Spleen (tissue), 11 donors: ENCODE results near the gene KLRC1. TPM values are rescaled to one million over a fixed set of nuclear protein-coding genes. Genes with fewer than 3 reads are reported as not detected.
"Not testable (repeated sequence)": the region's sequence is repeated elsewhere in the genome, so short reads cannot be mapped to it uniquely, and the experiment has no call there.

Source experiments
- DNase-seq: peaks from one replicate; pipeline ENCODE4 v3.0.0-alpha.2; 2020
- H3K27ac ChIP-seq, 8 donors: fragments of 200-600 bp; sonication (generic) in 7 of 8; 1 replicate in 4 of 8; 2 replicates in 4 of 8; pipeline versions ENCODE4 v1.5.0 to v1.8.0; 2016 to 2021; ENCODE audit warnings: inconsistent platforms in 4 of 8, mild to moderate bottlenecking in 4 of 8, moderate library complexity in 1 of 8
- H3K27me3 ChIP-seq, 7 donors: fragments of 200-600 bp; sonication (generic) in 6 of 7; replicated peaks in 1 of 7; 1 replicate in 4 of 7; 2 replicates in 3 of 7; pipeline versions ENCODE4 v1.5.0 to v1.8.0; 2016 to 2021; ENCODE audit warnings: inconsistent platforms in 3 of 7, mild to moderate bottlenecking in 1 of 7
- H3K36me3 ChIP-seq, 6 donors: fragments of 200-600 bp; sonication (generic) in 5 of 6; 1 replicate in 4 of 6; 2 replicates in 2 of 6; pipeline versions ENCODE4 v1.5.0 to v1.8.0; 2016 to 2021; ENCODE audit warnings: inconsistent platforms in 2 of 6
- H3K4me1 ChIP-seq, 6 donors: fragments of 200-600 bp; sonication (generic) in 5 of 6; 1 replicate in 3 of 6; 2 replicates in 3 of 6; pipeline versions ENCODE4 v1.5.0 to v1.8.0; 2016 to 2021; ENCODE audit warnings: inconsistent platforms in 3 of 6
- H3K4me3 ChIP-seq, 8 donors: fragments of 200-600 bp; sonication (generic) in 7 of 8; 1 replicate in 4 of 8; 2 replicates in 4 of 8; pipeline versions ENCODE4 v1.5.0 to v1.8.0; 2016 to 2021; ENCODE audit warnings: inconsistent platforms in 4 of 8, mild to moderate bottlenecking in 4 of 8, moderate library complexity in 2 of 8
- H3K9me3 ChIP-seq, 8 donors: fragments of 200-600 bp; sonication (generic) in 7 of 8; 1 replicate in 4 of 8; 2 replicates in 4 of 8; pipeline versions ENCODE4 v1.5.0 to v1.8.0; 2016 to 2021; ENCODE audit warnings: inconsistent platforms in 4 of 8
- CTCF ChIP-seq, 11 experiments: fragments of 200-600 bp in 7 of 11; fragments of 450-650 bp in 4 of 11; sonication (generic) in 4 of 11; IDR thresholded peaks in 8 of 11; conservative IDR thresholded peaks in 3 of 11; 1 replicate in 7 of 11; 2 replicates in 4 of 11; pipeline versions ENCODE4 v1.4.0 to v1.8.0; 2016 to 2021; ENCODE audit warnings: antibody characterized with exemption in 11 of 11, inconsistent platforms in 4 of 11, mild to moderate bottlenecking in 1 of 11
- POLR2A ChIP-seq, 3 donors: fragments of 450-650 bp; IDR thresholded peaks; one replicate each; pipeline ENCODE4 v1.5.1; 2017; ENCODE audit warnings: antibody characterized with exemption in 3 of 3, mild to moderate bottlenecking in 1 of 3
- POLR2AphosphoS5 ChIP-seq, 3 donors: sonication (generic); formaldehyde crosslinking; IDR thresholded peaks; one replicate each; pipeline ENCODE4 v1.5.1; 2017; ENCODE audit warnings: antibody characterized with exemption in 3 of 3
- WGBS, 5 donors: extraction: QIAGEN DNeasy Blood & Tissue Kit in 3 of 5; methylation state at CpG; one replicate each; pipeline versions ENCODE4 v1.1.5 to v1.1.7; 2013 to 2018; 5-methylcytosine and 5-hydroxymethylcytosine counted together
- intact Hi-C: fragments of 100-400 bp; cut with DNase I; formaldehyde crosslinking; loops from one replicate; pipeline ENCODE4 v1.15.0; 2023; ENCODE audit warnings: low total_unique reads
- polyA plus RNA-seq, 3 donors: library from polyadenylated mRNA; stranded (reverse); fragments of 200-250 nt; gene quantifications; one replicate each; pipeline ENCODE4 v1.2.1, GENCODE V29; 2013
- total RNA-seq, 7 donors: library from RNA; depleted of rRNA in 3 of 7; stranded (reverse); fragments of >200 nt in 3 of 7; fragmentation: NEBNext Ultra II Directional in 4 of 7; extraction: Animal tissue kit (Norgen Biotek cat#: 25700) in 4 of 7; gene quantifications; one replicate each; pipeline versions ENCODE4 v1.1.0 to v1.2.1, GENCODE V29; 2016 to 2021
- donor health status: healthy with polysubstance abuse.
- donor health status: DM: no; HTN: no; CAD: no; lungs with moderate emphysema.
- donor health status: DM: no; HTN: no; CAD: no.
- donor health status: Bipolar disorder and iron deficiency.
- donor health status: healthy.
- donor health status: DM: no; HTN: no; CAD: no.
- donor health status: DM: yes; HTN: yes; CAD: no.

KLRC1 gene
- total and polyA plus RNA-seq, 10 donors = 0.77 to 11.0 (median 3.3) TPM

GRCh38 chr12:10491766-10492165 lies 38.6 kb upstream of the KLRC1 start:
- Histone ChIP-seq H3K36me3 (no peaks in the 10 kb centered on the region), H3K27me3 (no peaks in the 10 kb centered on the region), H3K9me3 (peaks cover 0 to 9% (median 2%) of the 10 kb centered on the region in 8 donors), H3K4me3 (no peak overlapping the region), H3K4me1 (no peaks in the 10 kb centered on the region), H3K27ac (no peak overlapping the region)
- no peak for DNase-seq
- 81 to 93% (median 89%) methylated on average over 4 of the region's 4 CpGs for WGBS, 5 donors
- intact Hi-C loops = no loop called here
- TF ChIP-seq CTCF (IDR thresholded peaks at IDR 0.05 in 8 of 11, conservative IDR thresholded peaks at IDR 0.05 in 3 of 11) (no peak), POLR2AphosphoS5 (IDR thresholded peaks at IDR 0.05) (no peak), POLR2A (IDR thresholded peaks at IDR 0.05) (no peak)

- H3K4me3 ChIP-seq, intact Hi-C loops, H3K9me3 ChIP-seq, H3K4me1 ChIP-seq, H3K27ac ChIP-seq, H3K36me3 ChIP-seq, DNase-seq, H3K27me3 ChIP-seq: not testable (repeated sequence)
- 68 to 97% (median 94%) methylated on average over 2 of the region's 2 CpGs for WGBS, 5 donors
Measured at GRCh38 chr12:10487328-10487727, 34.2 kb upstream of the KLRC1 start.

GRCh38 chr12:10481901-10482300 lies 28.7 kb upstream of the KLRC1 start:
- intact Hi-C loops, H3K4me3 ChIP-seq, H3K27ac ChIP-seq, H3K36me3 ChIP-seq, H3K4me1 ChIP-seq: not testable (repeated sequence)
- peaks cover 0 to 11% (median 8%) of the 10 kb centered on the region in 8 donors for H3K9me3 ChIP-seq
- WGBS, 5 donors = 27 to 64% (median 50%) methylated on average over 2 of the region's 2 CpGs
- H3K27me3 ChIP-seq = peaks cover 0 to 11% (median 0%) of the 10 kb centered on the region in 7 donors
- DNase-seq = peak; percentile 62

- H3K27me3 ChIP-seq, H3K36me3 ChIP-seq, DNase-seq, intact Hi-C loops, H3K4me3 ChIP-seq, H3K4me1 ChIP-seq, H3K27ac ChIP-seq: not testable (repeated sequence)
- 91 to 93% (median 92%) methylated on average over 5 of the region's 5 CpGs for WGBS, 5 donors
- peaks cover 0 to 11% (median 6%) of the 10 kb centered on the region in 8 donors for H3K9me3 ChIP-seq
Measured at GRCh38 chr12:10472808-10473207, 19.6 kb upstream of the KLRC1 start.

GRCh38 chr12:10469701-10470100 lies 16.5 kb upstream of the KLRC1 start:
- DNase-seq = no peak
- Histone ChIP-seq H3K9me3 (peaks cover 0 to 9% (median 6%) of the 10 kb centered on the region in 8 donors), H3K4me3 (no peak overlapping the region), H3K27me3 (peaks cover 0 to 5% (median 0%) of the 10 kb centered on the region in 7 donors), H3K36me3 (no peaks in the 10 kb centered on the region), H3K27ac (no peak overlapping the region), H3K4me1 (no peaks in the 10 kb centered on the region)
- no peak for TF ChIP-seq CTCF (IDR thresholded peaks at IDR 0.05 in 8 of 11, conservative IDR thresholded peaks at IDR 0.05 in 3 of 11)
- TF ChIP-seq POLR2AphosphoS5 (IDR thresholded peaks at IDR 0.05) = no peak
- TF ChIP-seq POLR2A (IDR thresholded peaks at IDR 0.05) = no peak
- WGBS, 5 donors = 73 to 87% (median 78%) methylated on average over 1 of the region's 1 CpG
- intact Hi-C loops = no loop called here

- Histone ChIP-seq H3K4me1 (no peaks in the 10 kb centered on the region), H3K4me3 (no peak overlapping the region), H3K27me3 (peaks cover 0 to 5% (median 0%) of the 10 kb centered on the region in 7 donors), H3K36me3 (no peaks in the 10 kb centered on the region), H3K27ac (no peak overlapping the region), H3K9me3 (peaks cover 0 to 3% (median 0%) of the 10 kb centered on the region in 8 donors)
- intact Hi-C loops = no loop called here
- no peak for TF ChIP-seq CTCF (IDR thresholded peaks at IDR 0.05 in 8 of 11, conservative IDR thresholded peaks at IDR 0.05 in 3 of 11)
- DNase-seq = peak; percentile 31
- WGBS, 5 donors = 73 to 94% (median 92%) methylated on average over 2 to 4 of the region's 4 CpGs
Measured at GRCh38 chr12:10466311-10466710, 13.1 kb upstream of the KLRC1 start.
